Psoas muscle (tissue), 8 donors: Measurements from ENCODE around the gene VTN. TPM values are rescaled to one million over a fixed set of nuclear protein-coding genes. Genes with fewer than 3 reads are reported as not detected.

Experiments used
- ATAC-seq, 4 donors: fragments of 200-7000 bp; cut with Tn5 transposase; one replicate each; pipeline ENCODE4 v1.9.1; 2020; ENCODE audit warnings: moderate library complexity in 3 of 4, mild to moderate bottlenecking in 2 of 4
- DNase-seq, 2 donors: peaks; one replicate each; pipeline ENCODE4 v3.0.0-alpha.2; 2020
- H3K27ac ChIP-seq: fragments of 200-600 bp; one replicate; pipeline ENCODE4 v1.8.0; 2022
- H3K27me3 ChIP-seq, 3 donors: fragments of 200-600 bp in 1 of 3; one replicate each; pipeline versions ENCODE4 v1.6.1 to v1.8.0; 2013 to 2022; ENCODE audit warnings: low read length in 2 of 3, mild to moderate bottlenecking in 2 of 3, moderate library complexity in 1 of 3; ENCODE audit not compliant: insufficient read depth in 3 of 3
- H3K36me3 ChIP-seq, 2 donors: fragments of 200-600 bp in 1 of 2; one replicate each; pipeline versions ENCODE4 v1.6.1 to v1.8.0; 2013 to 2022; ENCODE audit warnings: low read depth in 1 of 2, mild to moderate bottlenecking in 1 of 2, moderate library complexity in 1 of 2; ENCODE audit not compliant: insufficient read depth in 1 of 2
- H3K4me1 ChIP-seq: fragments of 200-600 bp; one replicate; pipeline ENCODE4 v1.8.0; 2022
- H3K4me3 ChIP-seq: fragments of 200-600 bp; one replicate; pipeline ENCODE4 v1.8.0; 2022; ENCODE audit warnings: mild to moderate bottlenecking
- H3K9me3 ChIP-seq: fragments of 200-600 bp; one replicate; pipeline ENCODE4 v1.8.0; 2022
- CTCF ChIP-seq: fragments of 200-600 bp; IDR thresholded peaks from one replicate; pipeline ENCODE4 v1.8.0; 2022; ENCODE audit warnings: antibody characterized with exemption
- WGBS, 3 donors: extraction: QIAGEN DNeasy Blood & Tissue Kit; methylation state at CpG; one replicate each; pipeline versions ENCODE4 v1.1.6 to v1.1.7; 2013; 5-methylcytosine and 5-hydroxymethylcytosine counted together
- intact Hi-C, 2 donors: fragments of 100-400 bp; cut with DNase I; formaldehyde crosslinking; loops; one replicate each; pipeline versions ENCODE4 v1.11.0 to v1.14.2; 2022
- polyA plus RNA-seq, 3 donors: library from polyadenylated mRNA; stranded (reverse); fragments of 200-250 nt; gene quantifications; one replicate each; pipeline ENCODE4 v1.2.3, GENCODE V29; 2013
- total RNA-seq, 4 donors: library from RNA; stranded (reverse); fragmentation: NEBNext Ultra II Directional in 2 of 4; extraction: Animal tissue kit (Norgen Biotek cat#: 25700) in 2 of 4; gene quantifications; one replicate each; pipeline versions ENCODE4 v1.2.1 to v1.2.4, GENCODE V29; 2021 to 2023
- donor health status: healthy with polysubstance abuse.
- donor health status: DM: no; HTN: no; CAD: no; lungs with moderate emphysema.
- donor health status: Bipolar disorder and iron deficiency.
- donor health status: healthy.
- donor health status: DM: yes; HTN: yes; CAD: no.
- donor health status: DM: no; HTN: no; CAD: no.
- donor health status: DM: no; HTN: no; CAD: no.
- donor health status: DM: yes; HTN: yes; CAD: no.

The VTN gene
- total and polyA plus RNA-seq, 7 donors, result 0.06 to 1.2 (median 0.18) TPM; not detected in 2

GRCh38 chr17:28338056-28338768, 31.9 kb downstream of the VTN start:
- intact Hi-C loops, result loop anchor here in 1 of 2 donors (5.0 kb wide), 1 partner anchor 614 kb away; the partner anchor contains the start of gene PHF12
- DNase-seq, result no peak
- ATAC-seq, result no peak
- Histone ChIP-seq H3K4me1 (peaks cover 29% of the 10 kb centered on the region), H3K27ac (peak overlapping the region; percentile 94), H3K36me3 (peaks cover 7 to 40% of the 10 kb centered on the region in 2 donors), H3K9me3 (no peaks in the 10 kb centered on the region), H3K27me3 (no peaks in the 10 kb centered on the region), H3K4me3 (peak overlapping the region; percentile 86)
- no peak for TF ChIP-seq CTCF
- WGBS, 3 donors, result 51 to 53% (median 52%) methylated on average over 5 of the region's 5 CpGs

GRCh38 chr17:28335959-28336871, 33.9 kb downstream of the VTN start:
- H3K4me1 ChIP-seq, result peaks cover 29% of the 10 kb centered on the region
- no peaks in the 10 kb centered on the region for H3K9me3 ChIP-seq
- peaks cover 4 to 35% of the 10 kb centered on the region in 2 donors for H3K36me3 ChIP-seq
- ATAC-seq (peak in 1 of 4 donors; percentile 10), DNase-seq (peak; percentile 37 to 63)
- peak overlapping the region; percentile 94 for H3K27ac ChIP-seq
- TF ChIP-seq CTCF, result no peak
- intact Hi-C loops, result loop anchor here (2.0 to 5.0 kb wide), 3 partner anchors 17 to 616 kb away; partner anchors contain the start of genes PHF12 (in 1 of the 2), POLDIP2 (in 1 of the 2) and TMEM97 (in 1 of the 2)
- WGBS, 3 donors, result 4 to 6% (median 5%) methylated on average over 26 to 29 of the region's 29 CpGs
- H3K27me3 ChIP-seq, result no peaks in the 10 kb centered on the region
- peak overlapping the region; percentile 86 for H3K4me3 ChIP-seq

- DNase-seq, result peak; percentile 99 to 100
- TF ChIP-seq CTCF, result no peak
- Histone ChIP-seq H3K9me3 (no peaks in the 10 kb centered on the region), H3K36me3 (peaks cover 0 to 35% of the 10 kb centered on the region in 2 donors), H3K4me1 (peaks cover 29% of the 10 kb centered on the region), H3K4me3 (peak within 1 kb of the TSS; percentile 86), H3K27ac (peak within 1 kb of the TSS; percentile 94), H3K27me3 (no peaks in the 10 kb centered on the region)
- 0 to 1% (median 1%) methylated on average over 61 to 62 of the region's 62 CpGs for WGBS, 3 donors
- intact Hi-C loops, result loop anchor here (2.0 to 5.0 kb wide), 2 partner anchors 17 to 617 kb away; partner anchors contain the start of genes PHF12 (in 1 of the 2) and TMEM97 (in 1 of the 2)
- peak; percentile 97 to 98 (median 98) for ATAC-seq
Observed at GRCh38 chr17:28335201-28335958, 34.7 kb downstream of the VTN start, which contains the start of the genes IFT20 and TNFAIP1. Gene IFT20 (minus strand): TSS chr17:28335472. CDS start chr17:28331985, 3,487 bp downstream. Gene TNFAIP1 (plus strand): TSS chr17:28335761. CDS start chr17:28339522, 3,761 bp downstream.

GRCh38 chr17:28334666-28335200, 35.4 kb downstream of the VTN start:
- Histone ChIP-seq H3K36me3 (peaks cover 0 to 35% of the 10 kb centered on the region in 2 donors), H3K27ac (peak overlapping the region; percentile 94), H3K27me3 (no peaks in the 10 kb centered on the region), H3K9me3 (no peaks in the 10 kb centered on the region), H3K4me1 (peaks cover 29% of the 10 kb centered on the region), H3K4me3 (peak overlapping the region; percentile 86)
- intact Hi-C loops, result loop anchor here (2.0 to 5.0 kb wide), 2 partner anchors 16 to 618 kb away; partner anchors contain the start of genes PHF12 (in 1 of the 2) and TMEM97 (in 1 of the 2)
- DNase-seq, result no peak
- TF ChIP-seq CTCF, result no peak
- 5 to 7% (median 6%) methylated on average over 18 of the region's 18 CpGs for WGBS, 3 donors
- no peak for ATAC-seq
